ENCODE data around the gene GARIN5A. TPM values are rescaled to one million over a fixed set of nuclear protein-coding genes. Genes with fewer than 3 reads are reported as not detected.

Gene GARIN5A
- total and polyA plus RNA-seq, 2 of the 8 experiments (the other 6 are each of a cell fraction or from before 2014, with no cell fraction given) = 9.1 to 18.5 TPM

- no peak for TF ChIP-seq CTCF (IDR thresholded peaks at IDR 0.05; ENCODE audit: control extremely low read depth in 1 of 3, insufficient read depth in 1 of 3, low read depth in 1 of 3, low read length in 3 of 3)
- TF ChIP-seq TAF1 (IDR thresholded peaks at IDR 0.05; ENCODE audit: low read depth, low read length) = no peak
- TF ChIP-seq MAFK (IDR thresholded peaks at IDR 0.05; ENCODE audit: low read depth, low read length) = no peak
- no peak for TF ChIP-seq RNF2 (IDR thresholded peaks at IDR 0.05; ENCODE audit: borderline replicate concordance, low read depth, low read length, missing control alignments, poor library complexity, severe bottlenecking)
- no peak for TF ChIP-seq GABPA (IDR thresholded peaks at IDR 0.05; ENCODE audit: borderline replicate concordance, insufficient read depth, low read length)
- no peak for TF ChIP-seq CBX8 (IDR thresholded peaks at IDR 0.05; ENCODE audit: borderline replicate concordance, low read depth, low read length)
- no peak for TF ChIP-seq SAP30 (IDR thresholded peaks at IDR 0.05; ENCODE audit: insufficient read depth, insufficient replicate concordance, low read length)
These were observed 3.2 kb upstream of the GARIN5A start (continued) for GRCh38 chr19:50479761-50480251.
